GM23338 (cell line): ENCODE measurements around the gene TMEM63A.
"Not testable (repeated sequence)": the region's sequence is repeated elsewhere in the genome, so short reads cannot be mapped to it uniquely, and the experiment has no call there.

Experiments
- CREB1 ChIP-seq: fragments of 250-450 bp; sonication (Bioruptor Pico); IDR thresholded peaks from 2 replicates; pipeline ENCODE4 v1.5.0; 2020; ENCODE audit warnings: low read depth, mild to moderate bottlenecking, moderate library complexity
- CTCF ChIP-seq, 2 experiments: fragments of 200-600 bp in 1 of 2; sonication (generic) in 1 of 2; conservative IDR thresholded peaks; 2 replicates each; pipeline versions ENCODE4 v1.5.1 to v1.6.1; 2016 to 2017; ENCODE audit warnings: antibody characterized with exemption in 2 of 2, low read depth in 2 of 2, mild to moderate bottlenecking in 2 of 2, moderate library complexity in 1 of 2
- ETS1 ChIP-seq: IDR thresholded peaks from 2 replicates; pipeline ENCODE4 v1.6.1; 2016; ENCODE audit warnings: antibody characterized with exemption
- EZH2 ChIP-seq: fragments of 200-600 bp; sonication (generic); IDR thresholded peaks from one replicate; pipeline ENCODE4 v1.8.0; 2017; ENCODE audit warnings: antibody characterized with exemption, mild to moderate bottlenecking, low read depth; ENCODE audit not compliant: unreplicated experiment
- EZH2phosphoT487 ChIP-seq: fragments of 200-600 bp; sonication (generic); IDR thresholded peaks from one replicate; pipeline ENCODE4 v1.8.1; 2018; ENCODE audit warnings: antibody characterized with exemption; ENCODE audit not compliant: unreplicated experiment
- JUNB ChIP-seq: IDR thresholded peaks from one replicate; pipeline ENCODE4 v1.6.1; 2016; ENCODE audit warnings: antibody characterized with exemption; ENCODE audit not compliant: unreplicated experiment
- POLR2AphosphoS5 ChIP-seq: IDR thresholded peaks from 2 replicates; pipeline ENCODE4 v1.6.1; 2016; ENCODE audit warnings: antibody characterized with exemption, low read depth
- REST ChIP-seq: IDR thresholded peaks from one replicate; pipeline ENCODE4 v1.6.1; 2018; ENCODE audit warnings: antibody characterized with exemption; ENCODE audit not compliant: unreplicated experiment
- STAT1 ChIP-seq: IDR thresholded peaks from one replicate; pipeline ENCODE4 v1.6.1; 2016; ENCODE audit warnings: antibody characterized with exemption; ENCODE audit not compliant: unreplicated experiment

GRCh38 chr1:225929462-225929861, 47.3 kb upstream of the TMEM63A start:
- not testable (repeated sequence) for TF ChIP-seq CTCF (conservative IDR thresholded peaks at IDR 0.05; ENCODE audit: low read depth in 2 of 2); CREB1 (CRISPR knock-in tag); EZH2; ETS1; EZH2phosphoT487; POLR2AphosphoS5; REST; STAT1; JUNB
